ENCODE results near the gene KASH5.

DNA sequence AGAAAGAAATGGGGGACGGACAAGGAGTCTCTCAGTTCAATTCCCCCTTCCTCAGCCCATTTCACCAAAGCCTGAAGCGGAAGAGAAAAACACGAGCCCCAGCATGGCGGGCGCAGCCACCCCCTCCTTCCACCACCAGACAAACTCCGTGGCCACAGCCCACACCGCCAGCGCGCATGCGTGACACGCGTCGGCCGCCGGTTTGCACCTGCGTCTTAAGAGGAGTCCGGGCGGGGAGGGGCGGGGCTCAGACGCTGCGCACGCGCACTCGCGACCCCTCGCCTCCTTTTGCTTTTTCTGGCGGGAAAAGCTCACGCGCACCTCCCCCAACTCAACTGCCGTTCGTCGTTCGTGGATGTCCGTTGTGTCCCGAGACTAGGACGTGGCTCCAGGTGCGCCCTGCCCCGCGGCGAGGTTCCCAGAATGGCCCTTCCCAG is at the start of gene KASH5:
- no peak for TF ChIP-seq CTCF (tag by site-specific recombination; IDR thresholded peaks at IDR 0.05)
- TF ChIP-seq ZNF140 (tag by site-specific recombination; IDR thresholded peaks at IDR 0.05), result no peak
- TF ChIP-seq ZBTB17 (tag by site-specific recombination; IDR thresholded peaks at IDR 0.05), result no peak
- TF ChIP-seq ZNF548 (tag by site-specific recombination; IDR thresholded peaks at IDR 0.05), result no peak
- TF ChIP-seq, protein P1, sequence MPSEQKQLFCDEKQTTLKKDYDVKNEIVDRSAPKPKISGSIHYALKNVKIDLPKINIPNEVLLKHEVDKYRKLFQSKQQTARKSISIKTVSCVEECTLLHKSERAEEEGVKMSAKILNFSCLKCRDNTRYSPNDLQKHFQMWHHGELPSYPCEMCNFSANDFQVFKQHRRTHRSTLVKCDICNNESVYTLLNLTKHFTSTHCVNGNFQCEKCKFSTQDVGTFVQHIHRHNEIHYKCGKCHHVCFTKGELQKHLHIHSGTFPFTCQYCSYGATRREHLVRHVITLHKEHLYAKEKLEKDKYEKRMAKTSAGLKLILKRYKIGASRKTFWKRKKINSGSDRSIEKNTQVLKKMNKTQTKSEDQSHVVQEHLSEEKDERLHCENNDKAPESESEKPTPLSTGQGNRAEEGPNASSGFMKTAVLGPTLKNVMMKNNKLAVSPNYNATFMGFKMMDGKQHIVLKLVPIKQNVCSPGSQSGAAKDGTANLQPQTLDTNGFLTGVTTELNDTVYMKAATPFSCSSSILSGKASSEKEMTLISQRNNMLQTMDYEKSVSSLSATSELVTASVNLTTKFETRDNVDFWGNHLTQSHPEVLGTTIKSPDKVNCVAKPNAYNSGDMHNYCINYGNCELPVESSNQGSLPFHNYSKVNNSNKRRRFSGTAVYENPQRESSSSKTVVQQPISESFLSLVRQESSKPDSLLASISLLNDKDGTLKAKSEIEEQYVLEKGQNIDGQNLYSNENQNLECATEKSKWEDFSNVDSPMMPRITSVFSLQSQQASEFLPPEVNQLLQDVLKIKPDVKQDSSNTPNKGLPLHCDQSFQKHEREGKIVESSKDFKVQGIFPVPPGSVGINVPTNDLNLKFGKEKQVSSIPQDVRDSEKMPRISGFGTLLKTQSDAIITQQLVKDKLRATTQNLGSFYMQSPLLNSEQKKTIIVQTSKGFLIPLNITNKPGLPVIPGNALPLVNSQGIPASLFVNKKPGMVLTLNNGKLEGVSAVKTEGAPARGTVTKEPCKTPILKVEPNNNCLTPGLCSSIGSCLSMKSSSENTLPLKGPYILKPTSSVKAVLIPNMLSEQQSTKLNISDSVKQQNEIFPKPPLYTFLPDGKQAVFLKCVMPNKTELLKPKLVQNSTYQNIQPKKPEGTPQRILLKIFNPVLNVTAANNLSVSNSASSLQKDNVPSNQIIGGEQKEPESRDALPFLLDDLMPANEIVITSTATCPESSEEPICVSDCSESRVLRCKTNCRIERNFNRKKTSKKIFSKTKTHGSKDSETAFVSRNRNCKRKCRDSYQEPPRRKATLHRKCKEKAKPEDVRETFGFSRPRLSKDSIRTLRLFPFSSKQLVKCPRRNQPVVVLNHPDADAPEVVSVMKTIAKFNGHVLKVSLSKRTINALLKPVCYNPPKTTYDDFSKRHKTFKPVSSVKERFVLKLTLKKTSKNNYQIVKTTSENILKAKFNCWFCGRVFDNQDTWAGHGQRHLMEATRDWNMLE (tag by site-specific recombination; conservative IDR thresholded peaks at IDR 0.05; ENCODE audit: low read depth), result no peak
- TF ChIP-seq ZNF133 (tag by site-specific recombination; IDR thresholded peaks at IDR 0.05), result no peak

All from HEK293 (cell line).